Measurements from ENCODE around the gene CCDC152.
"Not testable (repeated sequence)": the region's sequence is repeated elsewhere in the genome, so short reads cannot be mapped to it uniquely, and the experiment has no call there.

The CCDC152 gene

GRCh38 chr5:42756606-42757601, at the start of gene CCDC152:
Gene CCDC152 (plus strand): TSS chr5:42756818. CDS start chr5:42759122, 2,304 bp downstream.
- no peak for DNase-seq

- DNase-seq, result no peak
Measured at GRCh38 chr5:42715785-42716184, 40.8 kb upstream of the CCDC152 start.

- DNase-seq, result no peak
Measured at GRCh38 chr5:42718591-42718990, 38.0 kb upstream of the CCDC152 start.

GRCh38 chr5:42719034-42719433, 37.6 kb upstream of the CCDC152 start:
- DNase-seq, result no peak

- DNase-seq, result no peak
Measured at GRCh38 chr5:42720251-42720650, 36.4 kb upstream of the CCDC152 start.

GRCh38 chr5:42721484-42721883, 35.1 kb upstream of the CCDC152 start:
- no peak for DNase-seq

GRCh38 chr5:42734531-42735058, 22.0 kb upstream of the CCDC152 start:
- not testable (repeated sequence) for DNase-seq

GRCh38 chr5:42740920-42741319, 15.7 kb upstream of the CCDC152 start:
- no peak for DNase-seq

- no peak for DNase-seq
Measured at GRCh38 chr5:42745426-42745825, 11.2 kb upstream of the CCDC152 start.

GRCh38 chr5:42745856-42746255, 10.8 kb upstream of the CCDC152 start:
- DNase-seq, result no peak

- no peak for DNase-seq
Measured at GRCh38 chr5:42749020-42749419, 7.6 kb upstream of the CCDC152 start.

GRCh38 chr5:42750507-42750906, 6.1 kb upstream of the CCDC152 start:
- DNase-seq, result no peak

- DNase-seq, result no peak
Measured at GRCh38 chr5:42751044-42751443, 5.6 kb upstream of the CCDC152 start.

GRCh38 chr5:42753099-42753498, 3.5 kb upstream of the CCDC152 start:
- no peak for DNase-seq

- DNase-seq, result no peak
Measured at GRCh38 chr5:42759456-42759855, 2.8 kb downstream of the CCDC152 start.

GRCh38 chr5:42760426-42760825, 3.8 kb downstream of the CCDC152 start:
- DNase-seq, result no peak

- no peak for DNase-seq
Measured at GRCh38 chr5:42761791-42762190, 5.2 kb downstream of the CCDC152 start.

GRCh38 chr5:42767491-42768105, 11.0 kb downstream of the CCDC152 start:
- no peak for DNase-seq

- no peak for DNase-seq
Measured at GRCh38 chr5:42768106-42768504, 11.5 kb downstream of the CCDC152 start.

- DNase-seq, result no peak
Measured at GRCh38 chr5:42770003-42770402, 13.4 kb downstream of the CCDC152 start.

GRCh38 chr5:42772265-42772993, 15.8 kb downstream of the CCDC152 start:
- no peak for DNase-seq

GRCh38 chr5:42779083-42779482, 22.5 kb downstream of the CCDC152 start:
- no peak for DNase-seq

GRCh38 chr5:42781584-42781983, 25.0 kb downstream of the CCDC152 start:
- no peak for DNase-seq

Data from NCI-H1092 (cell line).